K562 (cell line): Measurements from ENCODE around the gene TMEM217. TPM values are rescaled to one million over a fixed set of nuclear protein-coding genes. Genes with fewer than 3 reads are reported as not detected.

Experiments
- ATF7 ChIP-seq: fragments of 450-650 bp; IDR thresholded peaks from 2 replicates; pipeline ENCODE4 v1.7.1; 2014; ENCODE audit warnings: mild to moderate bottlenecking, moderate library complexity
- CREB3 ChIP-seq: fragments of 450-650 bp; conservative IDR thresholded peaks from 2 replicates; pipeline ENCODE4 v1.6.1; 2016; ENCODE audit warnings: missing genetic modification characterization, low read depth, mild to moderate bottlenecking, missing compliant biosample characterization, moderate library complexity
- EP300 ChIP-seq: IDR thresholded peaks from 2 replicates; pipeline ENCODE4 v1.6.1; 2012; ENCODE audit warnings: low read length, improper control_type of control experiment
- EP400 ChIP-seq: fragments of 450-650 bp; IDR thresholded peaks from 2 replicates; pipeline ENCODE4 v1.6.1; 2017; ENCODE audit warnings: antibody characterized with exemption, mild to moderate bottlenecking, moderate library complexity
- FOSL1 ChIP-seq: fragments of 200-800 bp; sonication (Bioruptor generic); conservative IDR thresholded peaks from 2 replicates; pipeline ENCODE4 v1.6.1; 2016; ENCODE audit warnings: missing genetic modification characterization, missing compliant biosample characterization
- HDGF ChIP-seq: fragments of 450-650 bp; IDR thresholded peaks from 2 replicates; pipeline ENCODE4 v1.6.1; 2016
- HINFP ChIP-seq: fragments of 450-650 bp; conservative IDR thresholded peaks from 2 replicates; pipeline ENCODE4 v1.6.1; 2016; ENCODE audit warnings: missing genetic modification characterization, low read depth, mild to moderate bottlenecking, control low read depth, missing compliant biosample characterization
- MAX ChIP-seq: sonication (generic); formaldehyde crosslinking; IDR thresholded peaks from 2 replicates; pipeline ENCODE4 v1.9.0; 2022; ENCODE audit warnings: mild to moderate bottlenecking, missing genetic modification reagents
- MNT ChIP-seq, 2 experiments: fragments of 450-650 bp; conservative IDR thresholded peaks; 2 replicates each; pipeline ENCODE4 v1.6.1; 2017; ENCODE audit warnings: mild to moderate bottlenecking in 2 of 2, moderate library complexity in 2 of 2
- NCOA6 ChIP-seq: fragments of 450-650 bp; IDR thresholded peaks from 2 replicates; pipeline ENCODE4 v1.6.1; 2017; ENCODE audit warnings: mild to moderate bottlenecking
- NR2C1 ChIP-seq, 2 experiments: fragments of 450-650 bp; IDR thresholded peaks; 2 replicates each; pipeline ENCODE4 v1.6.1; 2017; ENCODE audit warnings: mild to moderate bottlenecking in 2 of 2, antibody characterized with exemption in 1 of 2, inconsistent platforms in 1 of 2, missing compliant biosample characterization in 1 of 2, missing genetic modification characterization in 1 of 2
- PTBP1 ChIP-seq: fragments of 200-400 bp; formaldehyde crosslinking; IDR thresholded peaks from 2 replicates; pipeline ENCODE4 v1.6.1; 2017; ENCODE audit warnings: low read depth, low read length
- PURB ChIP-seq: sonication (generic); formaldehyde crosslinking; IDR thresholded peaks from 2 replicates; pipeline ENCODE4 v1.9.0; 2021; ENCODE audit warnings: low read depth, mild to moderate bottlenecking, missing genetic modification reagents
- SETDB1 ChIP-seq: IDR thresholded peaks from one replicate; pipeline ENCODE4 v1.6.1; 2012; ENCODE audit warnings: low read length, control low read depth, inconsistent platforms
- TAL1 ChIP-seq: fragments of 450-650 bp; IDR thresholded peaks from 2 replicates; pipeline ENCODE4 v1.6.1; 2016; ENCODE audit warnings: mild to moderate bottlenecking
- TCF3 ChIP-seq: sonication (generic); formaldehyde crosslinking; IDR thresholded peaks from 2 replicates; pipeline ENCODE4 v1.4.0; 2020; ENCODE audit warnings: mild to moderate bottlenecking, missing genetic modification reagents
- TEAD4 ChIP-seq, 2 experiments: sonication (generic) in 1 of 2; formaldehyde crosslinking in 1 of 2; IDR thresholded peaks; 2 replicates each; pipeline versions ENCODE4 v1.6.1 to v1.8.0; 2012 to 2022; ENCODE audit warnings: borderline replicate concordance in 1 of 2, inconsistent platforms in 1 of 2, low read length in 1 of 2, mild to moderate bottlenecking in 1 of 2, missing genetic modification reagents in 1 of 2
- ZNF239 ChIP-seq: fragments of 250-450 bp; sonication (Bioruptor Pico); IDR thresholded peaks from 2 replicates; pipeline ENCODE4 v1.4.0; 2020; ENCODE audit warnings: mild to moderate bottlenecking
- ZNF639 ChIP-seq, 2 experiments: fragments of 200-800 bp in 1 of 2; sonication (Bioruptor generic) in 1 of 2; sonication (generic) in 1 of 2; formaldehyde crosslinking in 1 of 2; IDR thresholded peaks in 1 of 2; conservative IDR thresholded peaks in 1 of 2; 2 replicates each; pipeline versions ENCODE4 v1.5.0 to v1.6.1; 2016 to 2020; ENCODE audit warnings: missing compliant biosample characterization in 1 of 2, missing genetic modification characterization in 1 of 2, missing genetic modification reagents in 1 of 2
- ZNF717 ChIP-seq: fragments of 250-450 bp; sonication (Bioruptor Pico); IDR thresholded peaks from 2 replicates; pipeline ENCODE4 v1.5.0; 2021
- polyA plus RNA-seq, 8 experiments: library from polyadenylated mRNA; depleted of rRNA in 4 of 8; stranded (reverse) in 5 of 8; unstranded in 3 of 8; fragments of >200 nt; fragmentation: Nextera tagmentation in 2 of 8; fragmentation: Illumina TruSeq in 1 of 8; extraction: Ambion mirVana in 2 of 8; extraction: Trizol in 1 of 8; gene quantifications; 2 replicates each; pipeline versions ENCODE4 v1.2.1 to v1.2.3, GENCODE V29; 2011 to 2014; ENCODE audit warnings: inconsistent platforms in 1 of 8, missing spikeins in 1 of 8
- total RNA-seq, 7 experiments: library from RNA; depleted of rRNA in 6 of 7; stranded (reverse); fragments of >200 nt in 6 of 7; fragmentation: Illumina TruSeq in 2 of 7; extraction: Trizol in 2 of 7; gene quantifications; 2 replicates each; pipeline versions ENCODE4 v1.2.1 to v1.2.3, GENCODE V29; 2011 to 2021; ENCODE audit warnings: low replicate concordance in 1 of 7

Gene TMEM217
- total and polyA plus RNA-seq, 9 of the 15 experiments (the other 6 are each of a cell fraction or from before 2014, with no cell fraction given) = 1.3 to 8.0 (median 1.9) TPM

- TF ChIP-seq TAL1 (peak; percentile 63), HINFP (tag) (0 out of 2 replicates have a peak, but pooled peaks have one; percentile 19), EP300 (peak; percentile 84), MAX (CRISPR knock-in tag) (no peak), SETDB1 (no peak), MNT (conservative IDR thresholded peaks at IDR 0.05) (peak in 1 of 2 experiments; percentile 23; a peak in 1 of 4 replicates), NCOA6 (no peak), TCF3 (CRISPR knock-in tag) (peak; percentile 66), ZNF239 (CRISPR knock-in tag) (peak; percentile 6; the same call in 1 of the 2 replicates), TEAD4 (IDR thresholded peaks at IDR 0.05; ENCODE audit: low read length) (peak; percentile 83), TEAD4 (CRISPR knock-in tag; IDR thresholded peaks at IDR 0.05; ENCODE audit: borderline replicate concordance) (no peak), PTBP1 (no peak), CREB3 (peak; percentile 70; the same call in 1 of the 2 replicates), ZNF717 (no peak), HDGF (no peak), EP400 (peak; percentile 45), FOSL1 (tag) (no peak), ZNF639 (CRISPR knock-in tag; conservative IDR thresholded peaks at IDR 0.05 in 1 of 2, IDR thresholded peaks at IDR 0.05 in 1 of 2) (0 out of 4 replicates have a peak, but pooled peaks of 1 of the 2 experiments have one; percentile 23), ATF7 (peak; percentile 69), NR2C1 (IDR thresholded peaks at IDR 0.05) (peak; percentile 52; the same call in 1 of the 2 replicates), NR2C1 (tag; IDR thresholded peaks at IDR 0.05) (peak; percentile 61), PURB (no peak)
These were observed 14.1 kb downstream of the TMEM217 start (continued) for GRCh38 chr6:37243816-37244370.
